HFF-Myc (cell line): ENCODE measurements around the gene PXK.
A peak's percentile ranks its signal among the peaks of the same experiment; 100 is the strongest.

Source experiments
- DNase-seq: peaks from one replicate; pipeline ENCODE4 v3.0.0-alpha.2; 2011; ENCODE audit warnings: low read depth; ENCODE audit errors: extremely low read depth
- H3K4me3 ChIP-seq: replicated peaks from 2 replicates; pipeline ENCODE4 v1.5.1; 2011; ENCODE audit warnings: low read depth, mild to moderate bottlenecking, control low read depth, low read length
- CTCF ChIP-seq: IDR thresholded peaks from 2 replicates; pipeline ENCODE4 v1.5.1; 2012; ENCODE audit warnings: mild to moderate bottlenecking, low read depth, low read length, control low read depth; ENCODE audit errors: missing control alignments

The PXK gene

GRCh38 chr3:58466899-58467563 is 134.3 kb downstream of the PXK start:
- TF ChIP-seq CTCF, result no peak
- no peak overlapping the region for H3K4me3 ChIP-seq
- DNase-seq, result no peak

- H3K4me3 ChIP-seq, result no peak overlapping the region
- DNase-seq, result no peak
- TF ChIP-seq CTCF, result no peak
Measured at GRCh38 chr3:58469096-58469495, 136.4 kb downstream of the PXK start.

- DNase-seq, result no peak
- H3K4me3 ChIP-seq, result no peak overlapping the region
Measured at GRCh38 chr3:58470363-58471024, 137.8 kb downstream of the PXK start.

GRCh38 chr3:58471025-58471887 is 138.6 kb downstream of the PXK start:
- TF ChIP-seq CTCF, result no peak
- peak; percentile 79 for DNase-seq
- H3K4me3 ChIP-seq, result no peak overlapping the region

More at GRCh38 chr3:58470363-58471024, 137.8 kb downstream of the PXK start:
- TF ChIP-seq CTCF, result no peak

GRCh38 chr3:58473275-58473674 is 140.6 kb downstream of the PXK start:
- H3K4me3 ChIP-seq, result no peak overlapping the region
- no peak for TF ChIP-seq CTCF
- no peak for DNase-seq

GRCh38 chr3:58474348-58474911 is 141.7 kb downstream of the PXK start:
- TF ChIP-seq CTCF, result no peak
- DNase-seq, result no peak

More at GRCh38 chr3:58474348-58474911, 141.7 kb downstream of the PXK start:
- H3K4me3 ChIP-seq, result no peak overlapping the region
